NCI-H460 (cell line): Measurements from ENCODE around the gene PDE6A. TPM values are rescaled to one million over a fixed set of nuclear protein-coding genes. Genes with fewer than 3 reads are reported as not detected.
"Not testable (repeated sequence)": the region's sequence is repeated elsewhere in the genome, so short reads cannot be mapped to it uniquely, and the experiment has no call there.

ENCODE experiments used
- DNase-seq: peaks from one replicate; pipeline ENCODE4 v3.0.0-alpha.2; 2016; ENCODE audit warnings: low read depth; ENCODE audit errors: extremely low read depth
- total RNA-seq: library from RNA; depleted of rRNA; stranded (reverse); fragments of >200 nt; shearing (Covaris generic); gene quantifications from 2 replicates; pipeline ENCODE4 v1.2.3, GENCODE V29; 2014

Gene PDE6A
- total RNA-seq, 1 experiment from 2014 or later = 0.02 TPM

DNA sequence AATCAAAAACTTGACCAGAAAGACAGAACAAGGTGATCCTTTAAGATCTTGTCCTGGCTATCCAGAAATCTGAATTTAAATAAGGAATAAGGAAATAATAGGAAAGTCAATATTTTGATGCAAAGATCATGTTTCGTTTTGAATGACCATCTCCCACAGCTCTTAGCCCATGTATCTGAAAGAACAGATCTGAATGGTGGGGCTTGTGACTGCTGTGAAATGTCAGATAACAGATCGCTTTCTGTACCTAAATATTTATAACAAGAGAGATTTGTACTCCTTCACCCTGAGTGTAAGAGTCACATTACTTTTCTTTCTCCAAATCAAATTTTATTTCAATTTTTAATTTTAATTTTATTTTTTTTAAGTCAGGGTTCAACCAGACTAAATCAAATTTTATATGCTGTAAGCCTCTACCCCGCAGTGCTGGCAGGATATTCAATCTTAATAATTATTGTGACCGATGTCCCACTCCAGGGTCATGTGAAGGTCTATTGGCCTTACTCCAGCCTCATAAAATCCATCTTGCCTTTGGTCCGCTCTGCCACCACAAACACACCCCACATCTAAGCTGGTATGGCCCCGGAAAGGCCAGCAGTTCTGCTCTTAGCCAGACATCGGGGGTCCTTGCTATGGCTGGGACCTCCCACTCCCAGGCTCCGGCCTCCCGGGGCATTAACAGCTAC is 9.0 kb upstream of the PDE6A start:
- no peak for DNase-seq

- no peak for DNase-seq
Observed at GRCh38 chr5:149951138-149951749, 6.7 kb upstream of the PDE6A start.

- no peak for DNase-seq
Observed at GRCh38 chr5:149948993-149949392, 4.4 kb upstream of the PDE6A start.

DNA sequence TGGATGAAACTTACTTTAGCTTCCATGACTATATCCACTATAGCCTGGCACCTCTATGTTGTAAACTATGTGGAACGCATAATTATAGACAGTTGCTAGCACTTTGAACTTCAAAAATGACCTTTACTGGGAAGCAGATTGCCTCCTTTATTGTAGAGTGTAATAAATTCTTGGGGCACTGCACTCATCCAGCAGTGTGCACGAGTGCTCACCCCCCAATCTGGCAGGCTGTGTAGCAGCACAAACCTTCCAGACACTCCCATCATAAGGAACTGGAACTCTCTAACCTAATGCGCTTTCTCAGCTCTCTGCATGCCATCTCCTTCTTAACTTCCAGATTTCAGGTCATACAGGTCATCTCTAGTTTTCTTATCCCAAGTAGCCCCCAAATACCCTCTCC is 1.5 kb upstream of the PDE6A start:
- no peak for DNase-seq

GRCh38 chr5:149943177-149943949 is 1.2 kb downstream of the PDE6A start:
- DNase-seq = not testable (repeated sequence)

DNA sequence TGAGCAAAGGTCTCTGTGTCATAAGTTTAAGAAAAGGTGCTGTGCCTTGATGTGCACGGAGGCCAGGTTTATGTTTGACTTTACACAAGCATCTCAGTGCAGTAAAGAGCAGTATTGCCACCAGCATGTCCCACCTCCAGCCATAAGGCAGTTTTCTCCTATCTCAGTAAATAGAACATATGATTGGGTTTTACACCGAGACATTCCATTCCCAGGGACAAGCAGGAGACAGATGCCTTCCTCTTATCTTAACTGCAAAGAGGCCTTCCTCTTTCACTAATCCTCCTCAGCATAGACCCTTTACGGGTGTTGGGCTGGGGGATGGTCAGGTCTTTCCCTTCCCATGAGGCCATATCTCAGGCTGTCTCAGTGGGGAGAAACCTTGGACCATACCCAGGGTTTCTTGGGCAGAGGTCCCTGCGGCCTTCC is 1.8 kb downstream of the PDE6A start:
- not testable (repeated sequence) for DNase-seq

DNA sequence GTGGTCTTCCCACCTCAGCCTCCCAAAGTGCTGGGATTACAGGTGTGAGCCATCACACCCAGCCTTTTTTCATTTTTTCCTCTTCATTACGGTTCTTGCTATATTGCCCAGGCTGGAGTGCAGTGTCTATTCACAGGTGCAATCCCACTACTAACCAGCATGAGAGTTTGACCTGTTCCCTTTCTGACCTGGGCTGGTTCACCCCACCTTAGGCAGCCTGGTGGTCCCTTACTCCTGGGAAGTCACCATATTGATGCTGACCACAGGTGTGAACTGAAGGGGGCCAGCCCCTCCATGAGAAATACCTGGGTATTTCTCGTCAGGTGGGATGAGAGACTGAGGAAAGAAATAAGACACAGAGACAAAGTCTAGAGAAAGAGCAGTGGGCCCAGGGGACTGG is 2.4 kb downstream of the PDE6A start:
- DNase-seq = no peak

DNA sequence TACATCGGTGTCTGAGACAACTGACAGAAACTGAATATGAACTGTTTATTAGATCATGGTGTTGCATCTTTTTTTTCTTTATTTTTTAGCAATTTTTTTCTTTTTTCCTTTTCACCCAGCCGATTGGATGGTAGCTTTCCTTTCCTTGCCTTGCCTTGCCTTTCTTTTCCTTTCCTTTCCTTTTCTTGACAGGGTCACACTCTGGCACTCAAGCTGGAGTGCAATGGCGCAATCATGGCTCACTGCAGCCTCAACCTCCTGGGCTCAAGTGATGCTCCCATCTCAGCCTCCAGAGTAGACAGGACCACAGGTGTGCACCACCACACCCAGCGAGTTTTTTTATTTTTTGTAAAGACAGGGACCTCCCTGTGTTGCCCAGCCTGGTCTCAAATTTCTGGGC is 2.8 kb downstream of the PDE6A start:
- no peak for DNase-seq

DNA sequence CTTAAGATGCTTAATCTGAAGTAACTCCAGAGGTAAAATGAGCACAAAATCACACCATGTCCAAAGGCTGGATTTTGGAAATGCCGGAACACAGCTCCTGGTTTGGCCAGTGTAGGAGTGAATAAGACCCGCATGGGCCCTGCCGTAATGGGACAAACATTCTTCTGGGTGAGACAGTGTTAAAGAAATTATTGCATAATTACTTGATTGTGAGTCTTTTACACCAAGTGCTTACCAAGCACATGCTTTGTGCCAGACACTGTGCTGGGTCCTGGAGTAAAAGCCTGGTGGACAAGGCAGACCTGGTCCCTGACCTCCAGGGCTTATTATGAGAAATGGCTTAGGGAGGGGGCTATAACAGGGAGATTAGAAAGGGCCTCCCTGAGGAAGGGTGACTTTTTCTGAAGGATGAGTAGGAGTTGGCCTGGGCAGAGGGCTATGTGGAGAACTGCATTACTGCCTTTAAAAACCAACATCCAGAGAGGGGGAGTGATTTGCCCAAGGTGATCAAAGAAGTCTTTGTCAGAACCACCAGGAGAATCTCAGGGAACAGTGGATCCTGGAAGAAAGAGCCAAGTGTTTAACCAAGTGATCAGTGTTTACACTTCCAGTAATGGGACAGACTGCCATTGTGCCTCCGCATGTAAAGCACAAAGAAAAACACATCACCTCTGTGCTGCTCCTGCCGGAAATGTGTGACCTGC is 3.5 kb downstream of the PDE6A start:
- DNase-seq = no peak

DNA sequence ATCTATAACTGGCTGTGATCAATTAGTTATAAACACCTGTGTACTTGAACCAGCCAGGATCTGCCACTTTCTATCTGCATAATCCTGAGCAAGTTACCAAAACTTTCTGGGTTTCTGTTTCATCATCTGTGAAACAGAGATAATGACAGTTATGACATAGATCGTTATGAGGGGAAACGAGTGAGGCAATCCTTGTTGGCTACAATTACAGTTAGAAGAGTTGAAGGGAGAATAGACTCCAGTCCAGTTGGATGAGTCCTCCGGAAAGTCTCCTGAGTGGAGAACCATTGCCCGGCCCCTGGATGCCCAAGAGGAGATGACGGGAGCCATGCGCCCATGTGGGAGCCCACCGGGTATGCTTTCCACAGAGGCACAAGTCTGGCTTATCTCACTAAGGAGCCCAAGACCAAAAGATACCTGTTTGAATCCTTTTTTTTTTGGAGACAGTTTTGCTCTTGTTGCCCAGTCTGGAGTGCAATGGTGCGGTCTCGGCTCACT is 4.5 kb downstream of the PDE6A start:
- DNase-seq = no peak

GRCh38 chr5:149939546-149939945 is 5.0 kb downstream of the PDE6A start:
- no peak for DNase-seq

DNA sequence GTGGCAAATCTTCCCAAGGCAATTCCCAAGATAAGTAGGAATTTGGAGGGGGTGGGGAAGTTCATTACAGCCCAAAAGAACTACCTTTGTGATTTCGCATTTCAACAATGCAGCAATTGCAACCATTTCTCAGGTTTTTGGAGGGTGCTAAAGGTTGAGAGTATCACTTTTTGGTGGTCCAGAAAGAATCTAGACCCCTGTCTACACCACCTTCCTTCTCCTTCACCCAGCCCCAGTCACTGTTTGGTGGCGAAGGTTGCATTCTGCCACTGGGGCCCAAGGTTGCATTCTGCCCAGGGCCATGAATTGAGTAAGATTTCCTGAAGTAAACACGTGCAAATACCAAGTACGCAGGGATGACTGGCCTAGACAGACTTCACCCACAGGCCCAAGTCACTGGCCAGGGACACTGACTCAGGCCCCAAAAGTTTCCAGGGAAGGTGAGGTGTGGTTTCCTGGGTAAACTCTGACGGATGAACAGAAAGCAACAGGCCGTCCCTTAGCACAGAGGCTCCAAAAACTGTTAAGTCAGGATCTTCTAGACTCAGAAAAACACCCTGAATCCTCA is 5.7 kb downstream of the PDE6A start:
- DNase-seq = peak; percentile 84

DNA sequence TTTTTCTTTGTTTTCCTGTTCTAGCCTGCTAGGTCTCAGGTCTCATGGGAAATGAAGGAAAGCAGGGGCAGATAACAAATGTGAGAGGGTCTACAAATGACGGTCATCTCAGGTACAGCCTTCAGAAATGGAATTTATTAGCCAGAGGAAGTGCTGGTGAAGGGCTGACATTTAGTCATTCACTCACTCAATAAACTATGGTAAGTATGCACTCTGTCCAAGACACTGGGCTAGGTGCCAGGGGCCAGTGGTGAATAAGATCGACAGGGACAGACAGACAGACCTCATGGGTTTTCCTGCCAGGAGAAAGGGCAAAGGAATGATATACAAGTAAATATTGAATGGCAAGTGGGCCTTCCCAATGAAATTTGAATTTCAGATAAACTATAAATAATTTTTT is 6.3 kb downstream of the PDE6A start:
- peak; percentile 66 for DNase-seq

GRCh38 chr5:149937610-149938009 is 7.0 kb downstream of the PDE6A start:
- DNase-seq = no peak

DNA sequence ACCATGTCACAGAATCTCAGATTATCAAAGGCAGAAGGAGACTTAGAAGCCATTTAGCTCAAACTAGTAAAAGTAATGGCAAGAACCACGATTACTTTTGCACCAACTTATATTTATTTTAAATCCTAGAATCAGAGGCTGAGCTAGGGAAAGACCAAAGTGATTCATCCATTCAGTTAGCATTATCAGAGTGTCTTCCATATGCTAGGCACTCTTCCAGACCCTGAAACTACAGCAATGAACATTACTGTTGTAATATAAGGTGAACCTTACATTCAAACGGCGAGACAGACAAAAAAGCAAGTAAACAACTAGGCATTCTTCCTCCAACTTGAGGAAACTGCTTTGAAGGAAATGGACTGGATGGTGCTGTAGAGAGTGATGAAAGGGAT is 7.9 kb downstream of the PDE6A start:
- no peak for DNase-seq

DNA sequence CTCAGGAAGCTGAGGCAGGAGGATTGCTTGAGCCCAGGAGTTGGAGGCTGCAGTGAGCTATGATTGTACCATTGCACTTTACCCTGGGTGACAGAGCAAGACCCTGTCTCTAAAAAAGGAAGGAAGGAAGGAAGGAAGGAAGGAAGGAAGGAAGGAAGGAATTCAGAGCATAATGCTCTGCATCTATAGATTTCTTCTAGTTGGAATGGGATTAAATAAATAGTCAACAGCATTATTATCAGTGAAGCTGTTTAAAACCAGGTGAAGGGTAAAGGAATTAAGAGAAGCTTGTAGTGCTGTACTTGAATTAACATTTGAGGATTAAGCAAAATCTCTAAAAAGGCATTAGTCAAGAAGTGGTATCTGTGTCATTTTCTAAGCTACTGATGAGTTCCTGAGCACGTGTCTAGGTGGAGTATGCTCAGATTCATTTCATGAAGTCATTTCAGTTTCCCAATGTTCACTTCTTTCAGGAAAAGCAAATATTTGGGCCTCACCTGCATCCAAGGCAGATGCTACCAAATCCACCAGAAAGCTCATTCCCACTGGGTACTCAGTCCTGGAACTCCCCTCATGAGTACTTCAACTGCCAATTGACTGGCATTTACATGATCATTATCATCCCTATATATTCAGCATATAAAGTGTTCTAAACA is 8.4 kb downstream of the PDE6A start:
- no peak for DNase-seq

DNA sequence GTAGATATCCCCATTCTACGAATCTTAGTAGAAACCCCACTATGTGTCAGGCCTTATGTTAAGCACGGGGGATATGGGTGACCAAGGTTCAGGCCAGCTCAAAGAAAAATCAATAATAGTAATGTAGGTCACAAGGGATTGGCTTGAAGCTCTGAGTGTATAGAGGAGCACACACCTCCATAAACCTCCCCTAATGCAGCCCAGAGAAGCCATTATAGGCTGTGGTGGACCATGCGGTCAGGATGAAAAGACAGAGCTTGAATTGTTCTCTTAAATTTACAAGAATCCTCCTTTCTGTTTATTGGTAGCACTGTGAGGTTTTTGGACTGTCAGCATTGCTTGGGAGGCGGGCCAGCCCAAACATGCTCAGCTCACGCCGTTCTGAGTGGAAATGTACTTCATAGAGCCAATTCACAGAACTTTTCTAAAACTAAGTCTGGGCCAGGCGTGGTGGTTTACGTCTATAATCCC is 9.1 kb downstream of the PDE6A start:
- no peak for DNase-seq

GRCh38 chr5:149932445-149933350 is 11.9 kb downstream of the PDE6A start:
- no peak for DNase-seq

- no peak for DNase-seq
Observed at GRCh38 chr5:149931992-149932436, 12.6 kb downstream of the PDE6A start.
